Keratinocyte (primary cell): Measurements from ENCODE around the gene FAM193B. TPM values are rescaled to one million over a fixed set of nuclear protein-coding genes. Genes with fewer than 3 reads are reported as not detected.

Source experiments
- DNase-seq: peaks from one replicate; pipeline ENCODE4 v3.0.0-alpha.2; 2011; ENCODE audit warnings: low read depth, missing footprints, low spot score
- FAIRE-seq: peaks from 2 replicates; lab custom pipeline; 2011; peaks lifted over from hg19 to GRCh38; lab: Jason Lieb, UNC
- H2AFZ ChIP-seq: 2 replicates; pipeline ENCODE4 v1.6.0; 2012; ENCODE audit warnings: low read length, control low read depth, inconsistent platforms; ENCODE audit not compliant: control insufficient read depth
- H3K27ac ChIP-seq: 2 replicates; pipeline ENCODE4 v1.5.1; 2011; ENCODE audit warnings: low read length; ENCODE audit not compliant: control insufficient read depth, insufficient read depth
- H3K27me3 ChIP-seq: 3 replicates; pipeline ENCODE4 v1.6.0; 2011; ENCODE audit warnings: low read length; ENCODE audit not compliant: control insufficient read depth, insufficient read depth; ENCODE audit errors: extremely low read depth
- H3K36me3 ChIP-seq, 2 experiments: 2 replicates in 1 of 2; 3 replicates in 1 of 2; pipeline ENCODE4 v1.5.1; 2011; ENCODE audit warnings: low read length in 2 of 2, mild to moderate bottlenecking in 1 of 2; ENCODE audit not compliant: control insufficient read depth in 2 of 2, insufficient read depth in 2 of 2; ENCODE audit errors: extremely low read depth in 1 of 2
- H3K4me1 ChIP-seq: 3 replicates; pipeline ENCODE4 v1.5.1; 2011; ENCODE audit warnings: low read length; ENCODE audit not compliant: control insufficient read depth, insufficient read depth; ENCODE audit errors: extremely low read depth
- H3K4me2 ChIP-seq: 3 replicates; pipeline ENCODE4 v1.6.0; 2011; ENCODE audit warnings: low read depth, low read length; ENCODE audit not compliant: control insufficient read depth, insufficient read depth; ENCODE audit errors: extremely low read depth
- H3K4me3 ChIP-seq, 3 experiments: fragments of 200-600 bp in 1 of 3; sonication (generic) in 1 of 3; 2 replicates in 2 of 3; 3 replicates in 1 of 3; pipeline ENCODE4 v1.5.1; 2011 to 2016; ENCODE audit warnings: low read length in 3 of 3, mild to moderate bottlenecking in 3 of 3, control low read depth in 2 of 3, inconsistent platforms in 1 of 3, low read depth in 1 of 3, mixed read lengths in 1 of 3, mixed run types in 1 of 3, moderate library complexity in 1 of 3; ENCODE audit not compliant: control insufficient read depth in 2 of 3, insufficient read depth in 2 of 3; ENCODE audit errors: extremely low read depth in 1 of 3
- H3K79me2 ChIP-seq: 2 replicates; pipeline ENCODE4 v1.6.0; 2012; ENCODE audit warnings: low read length; ENCODE audit not compliant: control insufficient read depth, insufficient read depth
- H3K9ac ChIP-seq: 3 replicates; pipeline ENCODE4 v1.6.0; 2011; ENCODE audit warnings: low read length; ENCODE audit not compliant: control insufficient read depth, insufficient read depth; ENCODE audit errors: extremely low read depth
- H3K9me1 ChIP-seq: 3 replicates; pipeline ENCODE4 v1.6.0; 2011; ENCODE audit warnings: low read length; ENCODE audit not compliant: control insufficient read depth, insufficient read depth; ENCODE audit errors: extremely low read depth
- H3K9me3 ChIP-seq: 2 replicates; pipeline ENCODE4 v1.5.1; 2012; ENCODE audit warnings: low read depth, low read length; ENCODE audit not compliant: control insufficient read depth
- H4K20me1 ChIP-seq: 3 replicates; pipeline ENCODE4 v1.6.0; 2011; ENCODE audit warnings: low read length; ENCODE audit not compliant: control insufficient read depth, insufficient read depth; ENCODE audit errors: extremely low read depth
- CTCF ChIP-seq, 3 experiments: IDR thresholded peaks in 1 of 3; conservative IDR thresholded peaks in 1 of 3; optimal IDR thresholded peaks in 1 of 3; 2 replicates in 2 of 3; 3 replicates in 1 of 3; pipeline versions ENCODE3 to v1.5.1; 2011; ENCODE audit warnings: low read length in 3 of 3, mild to moderate bottlenecking in 3 of 3, moderate library complexity in 2 of 3, control low read depth in 1 of 3, inconsistent platforms in 1 of 3; ENCODE audit not compliant: insufficient read depth in 2 of 3; ENCODE audit errors: extremely low read depth in 1 of 3
- EZH2 ChIP-seq: IDR thresholded peaks from one replicate; pipeline ENCODE4 v1.6.1; 2012; ENCODE audit warnings: inconsistent platforms, mild to moderate bottlenecking, low read length, moderate library complexity
- dilution Hi-C: fragments of 300-500 bp; cut with MboI; formaldehyde crosslinking; loops from one replicate; pipeline ENCODE4 v1.7.0; 2020; ENCODE audit warnings: low sequenced_read_pairs; ENCODE audit not compliant: extremely low pct_ligation_motif_present
- polyA plus RNA-seq, 5 experiments: library from polyadenylated mRNA; depleted of rRNA in 3 of 5; stranded (reverse) in 3 of 5; stranded (forward) in 1 of 5; unstranded in 1 of 5; fragments of >200 nt; gene quantifications; 1 replicate in 1 of 5; 2 replicates in 3 of 5; 3 replicates in 1 of 5; pipeline versions ENCODE4 v1.2.1 to v1.2.3, GENCODE V29; 2011 to 2012; ENCODE audit warnings: missing spikeins in 2 of 5, low read depth in 1 of 5, low replicate concordance in 1 of 5

The FAM193B gene
- polyA plus RNA-seq, 1 donor (not counting 4 experiments of a cell fraction or from before 2014, with no cell fraction given) = 27.5 TPM

GRCh38 chr5:177489119-177489716 is 65.1 kb downstream of the FAM193B start:
- Histone ChIP-seq H3K4me3 (no peak overlapping the region), H3K4me1 (peaks cover 9% of the 10 kb centered on the region), H2AFZ (no peak overlapping the region), H3K4me2 (no peak overlapping the region), H3K79me2 (peaks cover 18% of the 10 kb centered on the region), H3K36me3 (peaks cover 42 to 51% of the 10 kb centered on the region in 2 experiments), H3K9me3 (no peaks in the 10 kb centered on the region), H3K9ac (no peak overlapping the region), H3K27ac (no peak overlapping the region), H4K20me1 (peaks cover 7% of the 10 kb centered on the region), H3K27me3 (no peaks in the 10 kb centered on the region), H3K9me1 (no peaks in the 10 kb centered on the region)
- TF ChIP-seq CTCF (optimal IDR thresholded peaks at IDR 0.05 in 1 of 3, IDR thresholded peaks at IDR 0.05 in 1 of 3, conservative IDR thresholded peaks at IDR 0.05 in 1 of 3; ENCODE audit: extremely low read depth in 1 of 3, insufficient read depth in 2 of 3, low read length in 3 of 3) = no peak
- DNase-seq (no peak), FAIRE-seq (no peak)
- dilution Hi-C loops = no loop called here

- no peak for FAIRE-seq
- H3K4me1 ChIP-seq = no peaks in the 10 kb centered on the region
- no peaks in the 10 kb centered on the region for H3K9me3 ChIP-seq
- no peak for DNase-seq
- peaks cover 47 to 55% of the 10 kb centered on the region in 2 experiments for H3K36me3 ChIP-seq
- H4K20me1 ChIP-seq = peaks cover 7% of the 10 kb centered on the region
- peaks cover 14% of the 10 kb centered on the region for H3K79me2 ChIP-seq
- H3K27ac ChIP-seq = no peak overlapping the region
- H3K27me3 ChIP-seq = no peaks in the 10 kb centered on the region
- no peak overlapping the region for H3K9ac ChIP-seq
- no peak overlapping the region for H3K4me3 ChIP-seq
- H3K4me2 ChIP-seq = no peak overlapping the region
- no peak overlapping the region for H2AFZ ChIP-seq
- dilution Hi-C loops = no loop called here
- TF ChIP-seq EZH2 = no peak
- TF ChIP-seq CTCF (optimal IDR thresholded peaks at IDR 0.05 in 1 of 3, IDR thresholded peaks at IDR 0.05 in 1 of 3, conservative IDR thresholded peaks at IDR 0.05 in 1 of 3; ENCODE audit: extremely low read depth in 1 of 3, insufficient read depth in 2 of 3, low read length in 3 of 3) = no peak
- H3K9me1 ChIP-seq = no peaks in the 10 kb centered on the region
Observed at GRCh38 chr5:177487975-177488374, 66.4 kb downstream of the FAM193B start.
